HFF-Myc (cell line): Measurements from ENCODE around the gene HAND2.

Experiments used
- DNase-seq: peaks from one replicate; pipeline ENCODE4 v3.0.0-alpha.2; 2011; ENCODE audit warnings: low read depth; ENCODE audit errors: extremely low read depth
- H3K4me3 ChIP-seq: replicated peaks from 2 replicates; pipeline ENCODE4 v1.5.1; 2011; ENCODE audit warnings: low read depth, mild to moderate bottlenecking, control low read depth, low read length
- TF ChIP-seq, protein P1 (sequence below): IDR thresholded peaks from 2 replicates; pipeline ENCODE4 v1.5.1; 2012; ENCODE audit warnings: mild to moderate bottlenecking, low read depth, low read length, control low read depth; ENCODE audit errors: missing control alignments

Gene HAND2

DNA sequence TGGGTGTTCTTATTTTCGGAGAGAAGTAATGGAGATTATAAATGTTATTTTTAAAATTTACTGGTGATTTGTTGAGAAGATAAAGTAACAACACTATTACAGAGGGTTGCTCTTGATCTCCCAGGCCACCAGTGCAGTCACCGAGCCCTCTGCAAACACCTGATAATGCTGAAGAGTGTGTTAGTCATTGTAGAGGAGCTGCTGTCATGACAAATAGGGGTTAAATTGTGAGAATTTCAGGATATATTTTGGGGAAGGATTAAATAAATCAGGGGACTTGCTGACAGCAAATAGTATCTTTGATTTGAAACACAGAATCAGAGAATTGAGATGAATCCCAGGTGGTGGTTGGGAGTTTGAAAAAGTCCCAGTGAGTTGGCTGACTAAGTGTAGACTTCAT, 16.7 kb upstream of the HAND2 start:
- no peak for DNase-seq
- TF ChIP-seq, protein P1, sequence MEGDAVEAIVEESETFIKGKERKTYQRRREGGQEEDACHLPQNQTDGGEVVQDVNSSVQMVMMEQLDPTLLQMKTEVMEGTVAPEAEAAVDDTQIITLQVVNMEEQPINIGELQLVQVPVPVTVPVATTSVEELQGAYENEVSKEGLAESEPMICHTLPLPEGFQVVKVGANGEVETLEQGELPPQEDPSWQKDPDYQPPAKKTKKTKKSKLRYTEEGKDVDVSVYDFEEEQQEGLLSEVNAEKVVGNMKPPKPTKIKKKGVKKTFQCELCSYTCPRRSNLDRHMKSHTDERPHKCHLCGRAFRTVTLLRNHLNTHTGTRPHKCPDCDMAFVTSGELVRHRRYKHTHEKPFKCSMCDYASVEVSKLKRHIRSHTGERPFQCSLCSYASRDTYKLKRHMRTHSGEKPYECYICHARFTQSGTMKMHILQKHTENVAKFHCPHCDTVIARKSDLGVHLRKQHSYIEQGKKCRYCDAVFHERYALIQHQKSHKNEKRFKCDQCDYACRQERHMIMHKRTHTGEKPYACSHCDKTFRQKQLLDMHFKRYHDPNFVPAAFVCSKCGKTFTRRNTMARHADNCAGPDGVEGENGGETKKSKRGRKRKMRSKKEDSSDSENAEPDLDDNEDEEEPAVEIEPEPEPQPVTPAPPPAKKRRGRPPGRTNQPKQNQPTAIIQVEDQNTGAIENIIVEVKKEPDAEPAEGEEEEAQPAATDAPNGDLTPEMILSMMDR = no peak
- H3K4me3 ChIP-seq = no peak overlapping the region

DNA sequence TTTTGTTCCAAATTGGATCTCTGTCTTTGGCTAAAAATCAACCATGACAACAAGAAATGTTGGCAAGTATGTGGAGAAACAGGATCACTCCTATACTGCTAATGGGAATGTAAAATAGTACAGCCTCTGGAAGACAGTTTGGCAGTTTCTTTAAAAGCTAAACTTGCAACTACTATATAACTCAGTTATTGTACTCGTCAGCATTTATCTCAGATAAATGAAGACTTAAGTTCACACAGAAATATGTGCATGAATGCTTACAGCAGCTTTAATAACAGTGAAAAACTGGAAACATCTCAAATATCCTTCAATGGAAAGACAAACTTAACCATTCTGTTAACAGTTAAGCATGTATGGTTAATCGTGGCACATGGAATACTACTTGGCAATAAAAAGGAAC, 15.4 kb upstream of the HAND2 start:
- H3K4me3 ChIP-seq = no peak overlapping the region
- no peak for DNase-seq
- TF ChIP-seq, protein P1 = no peak

DNA sequence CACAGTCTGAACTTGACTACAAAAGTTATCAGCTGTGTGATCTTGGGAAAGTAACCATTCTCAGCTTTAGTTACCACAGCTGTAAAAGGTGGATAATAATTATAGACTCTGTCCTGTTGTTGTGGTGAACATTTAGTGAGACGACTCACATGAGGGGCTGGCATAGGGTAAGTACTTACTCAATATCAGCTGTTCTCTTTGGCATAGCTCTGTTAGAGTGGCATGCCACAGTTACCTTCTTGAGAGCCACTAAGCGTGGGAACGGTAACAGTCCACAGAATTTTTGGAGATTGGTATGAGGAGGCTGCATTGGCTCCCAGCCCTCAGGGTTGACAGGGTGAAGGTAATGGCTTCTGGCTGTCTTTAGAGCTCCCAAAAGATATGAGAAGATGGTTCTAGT, 13.2 kb upstream of the HAND2 start:
- no peak for DNase-seq
- no peak overlapping the region for H3K4me3 ChIP-seq
- TF ChIP-seq, protein P1 = no peak

DNA sequence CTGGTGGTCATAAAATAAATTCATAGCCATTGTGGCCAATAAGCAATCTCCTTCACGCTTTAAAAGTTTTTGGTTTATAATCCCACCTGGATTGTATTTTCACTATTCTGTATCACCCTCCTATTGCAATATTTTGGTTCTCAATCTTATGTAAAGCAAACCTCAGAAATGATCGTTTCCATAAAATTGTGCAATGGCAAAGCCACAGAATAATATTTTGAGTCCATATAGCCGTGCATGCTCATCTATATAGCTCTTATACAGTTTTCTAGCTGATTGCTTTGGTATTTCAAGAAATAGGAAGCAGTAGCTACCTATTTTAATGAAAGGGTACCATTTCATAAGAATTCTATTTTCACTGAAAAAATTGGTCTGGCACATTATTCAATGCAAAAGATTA, 10.0 kb upstream of the HAND2 start:
- DNase-seq = no peak
- H3K4me3 ChIP-seq = no peak overlapping the region
- TF ChIP-seq, protein P1 = no peak

DNA sequence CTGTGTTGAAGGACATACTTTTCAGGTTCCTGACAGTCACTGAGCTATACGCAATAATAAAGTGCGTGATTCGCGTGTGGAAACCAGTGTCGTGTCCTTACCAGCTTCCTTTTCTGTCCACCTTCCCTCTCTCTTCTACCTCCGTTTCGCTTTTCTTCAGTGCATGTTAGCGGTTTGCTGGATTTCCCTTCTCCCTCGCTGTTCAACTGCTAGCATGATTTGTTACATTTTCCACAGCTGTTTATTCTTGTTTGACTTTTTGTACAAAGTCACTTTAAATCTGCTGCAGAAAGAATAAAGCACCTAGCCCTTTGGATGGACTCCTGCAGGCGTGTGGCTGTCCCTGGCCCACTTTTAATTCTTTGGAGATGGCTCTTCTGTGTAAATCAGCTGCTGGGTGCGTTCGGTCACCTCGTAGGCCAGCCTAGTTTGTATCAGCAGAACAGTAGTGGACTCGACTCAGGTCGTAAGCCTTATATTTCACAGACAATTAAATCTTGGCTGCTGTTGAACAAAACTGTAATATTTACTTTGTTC, 8.9 kb upstream of the HAND2 start:
- DNase-seq = no peak
- TF ChIP-seq, protein P1 = no peak
- no peak overlapping the region for H3K4me3 ChIP-seq

DNA sequence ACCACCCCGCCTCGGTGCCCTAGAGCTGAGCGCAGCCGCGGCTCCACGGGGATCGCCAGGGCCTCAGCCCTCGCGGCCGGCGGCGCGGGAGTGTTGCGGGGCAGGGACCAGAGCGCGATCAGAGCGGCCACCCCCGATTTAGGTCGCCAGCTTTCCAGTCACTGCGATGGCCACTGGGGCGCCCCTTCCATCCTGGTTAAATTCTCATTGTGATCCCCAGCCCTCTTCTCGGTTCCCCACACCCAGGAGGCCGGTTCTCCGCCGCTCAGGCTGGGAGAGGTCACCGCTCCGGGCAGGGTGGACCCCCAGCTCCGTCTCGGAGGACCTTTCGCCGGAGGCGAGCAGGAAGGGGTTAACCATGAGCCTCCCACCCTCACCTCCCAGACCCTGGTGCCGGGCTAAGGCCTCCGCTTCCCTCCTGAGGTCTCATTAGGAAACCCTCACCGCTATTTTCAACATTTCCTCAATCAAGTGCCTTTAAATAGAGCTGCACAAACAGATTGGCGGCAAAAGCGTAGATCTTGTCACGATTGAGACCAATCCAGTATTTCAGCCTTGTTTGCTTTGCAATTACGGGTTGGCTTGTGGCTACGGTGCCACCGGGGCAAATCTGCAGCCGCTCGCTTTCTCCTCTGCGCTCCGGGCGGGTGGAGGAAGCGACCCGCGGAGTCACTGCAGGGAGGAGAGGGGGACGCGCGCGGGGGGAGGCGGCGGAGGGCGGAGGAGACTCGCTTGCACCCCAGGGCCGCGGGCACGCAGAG, 8.3 kb upstream of the HAND2 start:
- H3K4me3 ChIP-seq = no peak overlapping the region
- no peak for DNase-seq
- TF ChIP-seq, protein P1 = no peak

DNA sequence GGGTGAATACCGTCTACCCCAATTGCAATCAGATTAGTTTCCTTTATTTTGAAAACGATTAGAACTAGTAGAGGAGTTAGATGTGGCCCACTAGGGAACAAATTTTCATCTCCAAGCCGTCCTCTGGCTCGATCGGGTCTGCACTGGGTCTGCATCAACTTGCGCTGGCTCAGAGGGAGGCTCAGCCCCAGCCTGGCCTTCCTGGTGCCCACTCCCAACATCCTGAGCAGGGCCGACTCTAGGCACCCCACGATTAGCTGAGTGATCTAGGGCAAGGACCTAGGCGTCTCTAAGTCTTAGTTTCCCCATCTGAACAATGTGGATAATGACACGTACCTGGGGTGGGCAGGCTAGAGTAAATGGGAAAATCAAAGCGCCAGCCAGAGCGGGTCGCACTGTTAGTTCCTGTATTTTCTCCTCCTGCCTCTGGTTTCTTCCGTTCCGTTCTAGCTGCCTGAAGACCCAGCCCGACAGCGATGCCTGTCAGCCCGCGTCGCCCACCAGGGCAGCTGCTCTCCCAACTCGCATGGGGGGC, 7.7 kb upstream of the HAND2 start:
- no peak overlapping the region for H3K4me3 ChIP-seq
- TF ChIP-seq, protein P1 = no peak
- no peak for DNase-seq
